ENCODE data around the gene RFFL. TPM values are rescaled to one million over a fixed set of nuclear protein-coding genes. Genes with fewer than 3 reads are reported as not detected.
"Not testable (repeated sequence)": the region's sequence is repeated elsewhere in the genome, so short reads cannot be mapped to it uniquely, and the experiment has no call there.

Gene RFFL
- total RNA-seq, 1 donor from 2014 or later, result 34.1 TPM

- Mint-ChIP-seq H3K9me3 (peaks cover 5% of the 10 kb centered on the region), H3K4me3 (no peak overlapping the region), H3K4me1 (no peaks in the 10 kb centered on the region), H3K36me3 (ENCODE audit: low read depth) (peaks cover 60% of the 10 kb centered on the region), H3K27me3 (no peaks in the 10 kb centered on the region), H3K27ac (no peak overlapping the region)
- no peak for ATAC-seq (ENCODE audit: low read depth)
- no peak for TF ChIP-seq CTCF (IDR thresholded peaks at IDR 0.05)
- ChIA-PET POLR2A (no interaction called here), CTCF (no interaction called here)
- intact Hi-C loops (cut with micrococcal nuclease), result no loop called here
- no peak for DNase-seq
These were observed 37.5 kb upstream of the RFFL start for GRCh38 chr17:35101036-35101435.

DNA sequence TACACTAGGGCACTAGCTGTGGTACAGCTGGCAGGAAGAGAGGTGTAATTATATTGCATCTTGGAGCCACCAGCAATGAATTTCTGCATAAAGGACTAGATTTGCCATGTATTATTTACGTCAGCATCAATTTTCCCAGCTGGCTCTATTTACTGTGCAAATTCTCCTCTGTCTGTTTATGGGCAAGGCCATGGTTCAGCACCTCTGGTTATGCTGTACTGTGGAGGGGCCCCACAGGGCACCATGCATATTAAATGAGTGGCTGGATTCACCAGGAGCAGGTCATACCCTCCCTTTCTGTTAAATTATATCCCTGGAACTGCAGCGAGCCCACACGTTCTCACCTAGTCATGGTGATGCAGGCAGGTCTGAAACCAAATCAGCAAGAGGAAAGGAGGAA lies 36.4 kb upstream of the RFFL start:
- ChIA-PET CTCF (no interaction called here), POLR2A (no interaction called here)
- Mint-ChIP-seq H3K4me3 (no peak overlapping the region), H3K27ac (no peak overlapping the region), H3K36me3 (ENCODE audit: low read depth) (peaks cover 49% of the 10 kb centered on the region), H3K9me3 (no peaks in the 10 kb centered on the region), H3K4me1 (no peaks in the 10 kb centered on the region), H3K27me3 (no peaks in the 10 kb centered on the region)
- DNase-seq, result no peak
- no peak for ATAC-seq (ENCODE audit: low read depth)
- TF ChIP-seq CTCF (IDR thresholded peaks at IDR 0.05), result no peak
- intact Hi-C loops (cut with micrococcal nuclease), result no loop called here

- Mint-ChIP-seq H3K4me3 (no peak overlapping the region), H3K4me1 (no peaks in the 10 kb centered on the region), H3K36me3 (ENCODE audit: low read depth) (peaks cover 38% of the 10 kb centered on the region), H3K27me3 (no peaks in the 10 kb centered on the region), H3K27ac (no peak overlapping the region), H3K9me3 (no peaks in the 10 kb centered on the region)
- no peak for TF ChIP-seq CTCF (IDR thresholded peaks at IDR 0.05)
- intact Hi-C loops (cut with micrococcal nuclease), result no loop called here
- ChIA-PET POLR2A (interaction anchor here (0.5 kb wide), 1 partner anchor 115 kb away, joined by 3 read pairs; no protein-coding TSS in a partner anchor), CTCF (no interaction called here)
- no peak for DNase-seq
- ATAC-seq (ENCODE audit: low read depth), result no peak
These were observed 34.3 kb upstream of the RFFL start for GRCh38 chr17:35097776-35098175.

- intact Hi-C loops (cut with micrococcal nuclease), result no loop called here
- H3K4me3 Mint-ChIP-seq, result no peak overlapping the region
- H3K27me3 Mint-ChIP-seq, result no peaks in the 10 kb centered on the region
- peaks cover 2% of the 10 kb centered on the region for H3K4me1 Mint-ChIP-seq
- ATAC-seq (ENCODE audit: low read depth) (no peak), DNase-seq (no peak)
- POLR2A ChIA-PET, result no interaction called here
- H3K27ac Mint-ChIP-seq, result no peak overlapping the region
- H3K36me3 Mint-ChIP-seq (ENCODE audit: low read depth), result peaks cover 23% of the 10 kb centered on the region
- CTCF ChIA-PET, result no interaction called here
- no peak for TF ChIP-seq CTCF (IDR thresholded peaks at IDR 0.05)
- H3K9me3 Mint-ChIP-seq, result no peaks in the 10 kb centered on the region
These were observed 32.2 kb upstream of the RFFL start for GRCh38 chr17:35095741-35096140.

DNA sequence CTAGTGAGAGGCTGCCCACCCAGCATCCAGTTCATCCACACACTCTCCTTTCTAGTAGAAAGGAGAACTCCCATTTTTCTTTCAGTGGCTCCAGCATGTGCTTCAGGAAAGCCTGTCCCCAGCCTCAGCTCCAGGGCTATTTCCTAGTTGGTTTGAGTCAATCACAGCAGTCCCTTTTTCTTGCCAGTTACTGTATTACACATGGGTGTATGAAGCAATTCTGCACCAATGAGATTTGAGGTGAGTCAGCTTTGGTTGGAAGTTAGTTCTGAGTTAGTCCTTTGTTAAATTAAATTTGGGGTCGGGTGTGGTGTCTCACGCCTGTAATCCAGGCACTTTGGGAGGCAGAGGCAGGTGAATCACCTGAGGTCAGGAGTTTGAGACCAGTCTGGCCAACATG lies 31.4 kb upstream of the RFFL start:
- no peak for DNase-seq
- no peak for TF ChIP-seq CTCF (IDR thresholded peaks at IDR 0.05)
- H3K4me3 Mint-ChIP-seq, result no peak overlapping the region

GRCh38 chr17:35090707-35091106 lies 27.2 kb upstream of the RFFL start:
- H3K27me3 Mint-ChIP-seq; H3K4me3 Mint-ChIP-seq; ATAC-seq (ENCODE audit: low read depth); H3K36me3 Mint-ChIP-seq (ENCODE audit: low read depth); H3K9me3 Mint-ChIP-seq; DNase-seq; H3K27ac Mint-ChIP-seq; intact Hi-C loops (cut with micrococcal nuclease): not testable (repeated sequence)
- ChIA-PET POLR2A (interaction anchor here (1.9 kb wide), 1 partner anchor 27 kb away, joined by 16 read pairs; the partner anchor contains the start of gene RFFL), CTCF (interaction anchor here (1.0 to 2.3 kb wide), 9 partner anchors 26 to 729 kb away, joined by 3 to 25 read pairs (median 6); partner anchors contain the start of genes RAD51D and RFFL)
- peaks cover 33% of the 10 kb centered on the region for H3K4me1 Mint-ChIP-seq

More for the DNA sequence above, 31.4 kb upstream of the RFFL start:
- ChIA-PET CTCF (no interaction called here), POLR2A (no interaction called here)
- peaks cover 15% of the 10 kb centered on the region for H3K36me3 Mint-ChIP-seq (ENCODE audit: low read depth)
- H3K4me1 Mint-ChIP-seq, result peaks cover 5% of the 10 kb centered on the region
- intact Hi-C loops (cut with micrococcal nuclease), result no loop called here
- ATAC-seq (ENCODE audit: low read depth), result no peak
- H3K27ac Mint-ChIP-seq, result no peak overlapping the region
- H3K27me3 Mint-ChIP-seq, result no peaks in the 10 kb centered on the region
- no peaks in the 10 kb centered on the region for H3K9me3 Mint-ChIP-seq
